Activated effector memory CD4-positive, alpha-beta T cell treated with Interleukin-2 at 50 U/mL for 16 hours (primary cell): ENCODE measurements around the gene TSHB.

Experiments
- DNase-seq: peaks from one replicate; pipeline ENCODE4 v3.0.0-alpha.2; 2020

The TSHB gene

GRCh38 chr1:115062542-115063004 lies 32.9 kb downstream of the TSHB start:
- DNase-seq: peak; percentile 96

- peak; percentile 15 for DNase-seq
Measured at GRCh38 chr1:115063228-115063901, 33.7 kb downstream of the TSHB start.

- no peak for DNase-seq
Measured at GRCh38 chr1:115064461-115064860, 34.8 kb downstream of the TSHB start.

- DNase-seq: no peak
Measured at GRCh38 chr1:115065021-115065420, 35.4 kb downstream of the TSHB start.

GRCh38 chr1:115067161-115067859 lies 37.7 kb downstream of the TSHB start:
- no peak for DNase-seq

GRCh38 chr1:115068826-115069585 lies 39.4 kb downstream of the TSHB start:
- DNase-seq: no peak

GRCh38 chr1:115069659-115070308 lies 40.2 kb downstream of the TSHB start:
- DNase-seq: no peak

- DNase-seq: no peak
Measured at GRCh38 chr1:115071012-115071664, 41.5 kb downstream of the TSHB start.

GRCh38 chr1:115073298-115074087 lies 43.9 kb downstream of the TSHB start:
- no peak for DNase-seq

GRCh38 chr1:115074839-115075534 lies 45.4 kb downstream of the TSHB start:
- no peak for DNase-seq

- DNase-seq: no peak
Measured at GRCh38 chr1:115076384-115076915, 46.8 kb downstream of the TSHB start.

- DNase-seq: no peak
Measured at GRCh38 chr1:115077286-115077983, 47.8 kb downstream of the TSHB start.

GRCh38 chr1:115077984-115078330 lies 48.3 kb downstream of the TSHB start:
- no peak for DNase-seq

GRCh38 chr1:115078708-115079107 lies 49.1 kb downstream of the TSHB start:
- DNase-seq: no peak

GRCh38 chr1:115082949-115083348 lies 53.3 kb downstream of the TSHB start:
- no peak for DNase-seq
